H9 (cell line): ENCODE results near the gene MARCHF10. TPM values are rescaled to one million over a fixed set of nuclear protein-coding genes. Genes with fewer than 3 reads are reported as not detected.

Source experiments
- DNase-seq: peaks from one replicate; pipeline ENCODE4 v3.0.0-alpha.2; 2017
- H2AFZ ChIP-seq: one replicate; pipeline ENCODE4 v1.6.1; 2013; ENCODE audit warnings: mild to moderate bottlenecking, low read length, control low read depth, moderate library complexity
- H2AK5ac ChIP-seq: 2 replicates; pipeline ENCODE4 v1.6.1; 2013; ENCODE audit warnings: low read length, control low read depth, mixed read lengths; ENCODE audit not compliant: insufficient read length
- H2BK120ac ChIP-seq: one replicate; pipeline ENCODE4 v1.6.1; 2013; ENCODE audit warnings: low read depth, mild to moderate bottlenecking, low read length, control low read depth, inconsistent platforms; ENCODE audit not compliant: poor library complexity, severe bottlenecking
- H2BK12ac ChIP-seq: 2 replicates; pipeline ENCODE4 v1.6.1; 2013; ENCODE audit warnings: low read length, control low read depth, mixed read lengths, low read depth; ENCODE audit not compliant: insufficient read length
- H2BK15ac ChIP-seq: 2 replicates; pipeline ENCODE4 v1.6.1; 2013; ENCODE audit warnings: low read depth, low read length, control low read depth
- H2BK20ac ChIP-seq: one replicate; pipeline ENCODE4 v1.6.1; 2013; ENCODE audit warnings: low read depth, mild to moderate bottlenecking, low read length, control low read depth, inconsistent platforms; ENCODE audit not compliant: poor library complexity, severe bottlenecking
- H2BK5ac ChIP-seq: 2 replicates; pipeline ENCODE4 v1.6.1; 2013; ENCODE audit warnings: low read length, control low read depth, mixed read lengths; ENCODE audit not compliant: insufficient read length
- H3K14ac ChIP-seq: 2 replicates; pipeline ENCODE4 v1.6.1; 2013; ENCODE audit warnings: low read length, control low read depth; ENCODE audit not compliant: insufficient read depth
- H3K18ac ChIP-seq: 2 replicates; pipeline ENCODE4 v1.6.1; 2013; ENCODE audit warnings: low read depth, mild to moderate bottlenecking, mixed read lengths, low read length, control low read depth; ENCODE audit not compliant: insufficient read length
- H3K23ac ChIP-seq: 2 replicates; pipeline ENCODE4 v1.6.1; 2013; ENCODE audit warnings: low read length, control low read depth, mixed read lengths, low read depth; ENCODE audit not compliant: insufficient read length
- H3K23me2 ChIP-seq: 2 replicates; pipeline ENCODE4 v1.6.1; 2013; ENCODE audit warnings: low read depth, mild to moderate bottlenecking, mixed read lengths, low read length, control low read depth; ENCODE audit not compliant: insufficient read length, poor library complexity, severe bottlenecking
- H3K27ac ChIP-seq: 2 replicates; pipeline ENCODE4 v1.5.1; 2013; ENCODE audit warnings: low read length, control low read depth, mixed read lengths, low read depth; ENCODE audit not compliant: insufficient read length
- H3K27me3 ChIP-seq: 2 replicates; pipeline ENCODE4 v1.6.1; 2013; ENCODE audit warnings: low read length, control low read depth, inconsistent platforms; ENCODE audit not compliant: insufficient read depth
- H3K4ac ChIP-seq: 2 replicates; pipeline ENCODE4 v1.6.1; 2013; ENCODE audit warnings: low read depth, mild to moderate bottlenecking, control low read depth, inconsistent platforms, low read length, moderate library complexity
- H3K4me1 ChIP-seq: 2 replicates; pipeline ENCODE4 v1.6.1; 2013; ENCODE audit warnings: low read length, control low read depth, inconsistent platforms; ENCODE audit not compliant: insufficient read depth
- H3K4me2 ChIP-seq: 2 replicates; pipeline ENCODE4 v1.6.1; 2013; ENCODE audit warnings: low read length, control low read depth, mixed read lengths; ENCODE audit not compliant: insufficient read length, insufficient read depth
- H3K56ac ChIP-seq: 2 replicates; pipeline ENCODE4 v1.6.1; 2013; ENCODE audit warnings: low read depth, mild to moderate bottlenecking, mixed read lengths, low read length, control low read depth; ENCODE audit not compliant: insufficient read length
- H3K79me1 ChIP-seq: 2 replicates; pipeline ENCODE4 v1.6.1; 2013; ENCODE audit warnings: low read depth, mild to moderate bottlenecking, moderate library complexity, low read length, control low read depth, inconsistent platforms; ENCODE audit not compliant: insufficient read depth, poor library complexity, severe bottlenecking
- H3K79me2 ChIP-seq: 2 replicates; pipeline ENCODE4 v1.6.1; 2013; ENCODE audit warnings: low read length, control low read depth, inconsistent platforms; ENCODE audit not compliant: insufficient read depth
- H3K9ac ChIP-seq: 2 replicates; pipeline ENCODE4 v1.6.1; 2013; ENCODE audit warnings: low read length, control low read depth, mixed read lengths; ENCODE audit not compliant: insufficient read length; ENCODE audit errors: extremely low read depth
- H3K9me3 ChIP-seq: one replicate; pipeline ENCODE4 v1.6.1; 2013; ENCODE audit warnings: low read depth, low read length, inconsistent platforms; ENCODE audit not compliant: control insufficient read depth
- H3T11ph ChIP-seq: one replicate; pipeline ENCODE4 v1.6.1; 2013; ENCODE audit warnings: mild to moderate bottlenecking, low read length, control low read depth, inconsistent platforms
- H4K20me1 ChIP-seq: one replicate; pipeline ENCODE4 v1.6.1; 2013; ENCODE audit not compliant: control insufficient read depth, insufficient read length, insufficient read depth
- H4K5ac ChIP-seq: 2 replicates; pipeline ENCODE4 v1.6.1; 2013; ENCODE audit warnings: low read depth, mild to moderate bottlenecking, mixed read lengths, low read length, control low read depth; ENCODE audit not compliant: insufficient read length
- H4K8ac ChIP-seq: replicated peaks from 2 replicates; pipeline ENCODE4 v1.6.1; 2013; ENCODE audit warnings: low read length, control low read depth, mixed read lengths, low read depth; ENCODE audit not compliant: insufficient read length
- H4K91ac ChIP-seq: 2 replicates; pipeline ENCODE4 v1.6.1; 2013; ENCODE audit warnings: low read depth, mild to moderate bottlenecking, moderate library complexity, mixed read lengths, low read length, control low read depth; ENCODE audit not compliant: insufficient read length
- H3K27ac Mint-ChIP-seq, 3 experiments: 2 replicates in 2 of 3; 3 replicates in 1 of 3; pipeline ENCODE4 v1.8.0; 2020 to 2021; ENCODE audit warnings: mixed read lengths in 3 of 3, mild to moderate bottlenecking in 1 of 3, moderate library complexity in 1 of 3
- H3K27me3 Mint-ChIP-seq: 2 replicates; pipeline ENCODE4 v1.8.0; 2021; ENCODE audit warnings: low read depth, mild to moderate bottlenecking, moderate library complexity, mixed read lengths
- H3K36me3 Mint-ChIP-seq, 3 experiments: 2 replicates in 2 of 3; 3 replicates in 1 of 3; pipeline ENCODE4 v1.8.0; 2020 to 2021; ENCODE audit warnings: low read depth in 3 of 3, mixed read lengths in 3 of 3; ENCODE audit not compliant: insufficient read depth in 1 of 3
- H3K4me1 Mint-ChIP-seq, 2 experiments: 2 replicates each; pipeline ENCODE4 v1.8.0; 2020; ENCODE audit warnings: mixed read lengths in 2 of 2
- H3K4me3 Mint-ChIP-seq, 2 experiments: 2 replicates in 1 of 2; 3 replicates in 1 of 2; pipeline ENCODE4 v1.8.0; 2020 to 2021; ENCODE audit warnings: mild to moderate bottlenecking in 2 of 2, mixed read lengths in 2 of 2, moderate library complexity in 1 of 2
- H3K9me3 Mint-ChIP-seq, 2 experiments: 2 replicates in 1 of 2; 3 replicates in 1 of 2; pipeline ENCODE4 v1.8.0; 2020; ENCODE audit warnings: mild to moderate bottlenecking in 2 of 2, mixed read lengths in 2 of 2, moderate library complexity in 1 of 2
- WGBS: extraction: QIAGEN DNeasy Blood & Tissue Kit; methylation state at CpG from one replicate; pipeline ENCODE4 v1.1.7; 2013; ENCODE audit warnings: missing lambda C conversion rate, low lambda C conversion rate, mixed read lengths; ENCODE audit not compliant: insufficient read length; ENCODE audit errors: extremely low coverage; 5-methylcytosine and 5-hydroxymethylcytosine counted together
- total RNA-seq: library from RNA; stranded (reverse); gene quantifications from 2 replicates; pipeline ENCODE4 v1.2.1, GENCODE V29; 2021
- TF ChIP-seq, protein P1 (sequence below): fragments of 200-600 bp; sonication (generic); conservative IDR thresholded peaks from 3 replicates; pipeline ENCODE4 v1.8.0; 2021; ENCODE audit warnings: antibody characterized with exemption, mild to moderate bottlenecking

Gene MARCHF10
- total RNA-seq, 1 experiment from 2014 or later, result not detected

DNA sequence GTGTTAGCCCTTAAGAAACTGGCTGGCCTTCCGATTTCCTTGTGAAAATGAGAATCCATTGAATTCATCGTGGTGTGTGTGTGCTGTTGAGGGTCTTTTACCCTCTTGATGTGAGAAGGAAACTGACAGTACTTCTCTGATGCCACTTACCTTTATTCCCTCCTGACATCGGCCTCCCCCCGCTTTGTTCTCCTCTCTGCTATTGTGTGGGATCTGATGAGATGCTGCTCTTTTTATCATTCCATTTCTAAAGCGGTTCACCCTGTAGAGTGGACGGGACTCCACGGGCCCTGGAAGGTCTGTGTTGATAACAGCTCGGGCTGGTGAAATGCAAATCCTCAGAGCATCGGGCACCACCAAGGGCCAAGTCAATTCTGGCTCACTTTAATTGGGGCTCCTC is 69.8 kb downstream of the MARCHF10 start:
- Mint-ChIP-seq H3K4me3 (no peak overlapping the region), H3K36me3 (no peaks in the 10 kb centered on the region), H3K4me1 (peaks cover 37 to 41% of the 10 kb centered on the region in 2 experiments), H3K9me3 (no peaks in the 10 kb centered on the region), H3K27ac (no peak overlapping the region), H3K27me3 (no peaks in the 10 kb centered on the region)
- H3T11ph ChIP-seq, result no peak overlapping the region
- H3K18ac ChIP-seq, result no peak overlapping the region
- no peaks in the 10 kb centered on the region for H3K79me1 ChIP-seq
- no peak overlapping the region for H3K56ac ChIP-seq
- H3K14ac ChIP-seq, result no peak overlapping the region
- no peaks in the 10 kb centered on the region for H4K20me1 ChIP-seq
- peak; percentile 23 for DNase-seq
- no peaks in the 10 kb centered on the region for H3K27me3 ChIP-seq
- no peak overlapping the region for H2AFZ ChIP-seq
- no peak overlapping the region for H3K4me2 ChIP-seq
- H2BK5ac ChIP-seq, result no peak overlapping the region
- H4K5ac ChIP-seq, result no peak overlapping the region
- no peak overlapping the region for H4K8ac ChIP-seq
- H3K23ac ChIP-seq, result no peak overlapping the region
- H2AK5ac ChIP-seq, result no peak overlapping the region
- H2BK20ac ChIP-seq, result no peak overlapping the region
- no peak overlapping the region for H4K91ac ChIP-seq
- H2BK12ac ChIP-seq, result no peak overlapping the region
- no peak overlapping the region for H2BK120ac ChIP-seq
- H3K9me3 ChIP-seq, result no peaks in the 10 kb centered on the region
- no peak overlapping the region for H3K9ac ChIP-seq
- H3K79me2 ChIP-seq, result no peaks in the 10 kb centered on the region
- H2BK15ac ChIP-seq, result no peak overlapping the region
- no peak overlapping the region for H3K4ac ChIP-seq
- H3K4me1 ChIP-seq, result peaks cover 12% of the 10 kb centered on the region; the same call in 1 of the 2 replicates
- no peak overlapping the region for H3K27ac ChIP-seq
- no CpG with 5 or more reads among the region's 9 CpGs for WGBS
- no peaks in the 10 kb centered on the region for H3K23me2 ChIP-seq
- TF ChIP-seq, protein P1, sequence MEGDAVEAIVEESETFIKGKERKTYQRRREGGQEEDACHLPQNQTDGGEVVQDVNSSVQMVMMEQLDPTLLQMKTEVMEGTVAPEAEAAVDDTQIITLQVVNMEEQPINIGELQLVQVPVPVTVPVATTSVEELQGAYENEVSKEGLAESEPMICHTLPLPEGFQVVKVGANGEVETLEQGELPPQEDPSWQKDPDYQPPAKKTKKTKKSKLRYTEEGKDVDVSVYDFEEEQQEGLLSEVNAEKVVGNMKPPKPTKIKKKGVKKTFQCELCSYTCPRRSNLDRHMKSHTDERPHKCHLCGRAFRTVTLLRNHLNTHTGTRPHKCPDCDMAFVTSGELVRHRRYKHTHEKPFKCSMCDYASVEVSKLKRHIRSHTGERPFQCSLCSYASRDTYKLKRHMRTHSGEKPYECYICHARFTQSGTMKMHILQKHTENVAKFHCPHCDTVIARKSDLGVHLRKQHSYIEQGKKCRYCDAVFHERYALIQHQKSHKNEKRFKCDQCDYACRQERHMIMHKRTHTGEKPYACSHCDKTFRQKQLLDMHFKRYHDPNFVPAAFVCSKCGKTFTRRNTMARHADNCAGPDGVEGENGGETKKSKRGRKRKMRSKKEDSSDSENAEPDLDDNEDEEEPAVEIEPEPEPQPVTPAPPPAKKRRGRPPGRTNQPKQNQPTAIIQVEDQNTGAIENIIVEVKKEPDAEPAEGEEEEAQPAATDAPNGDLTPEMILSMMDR, result no peak
